GM21717 (cell line): ENCODE measurements around the gene SPATA9.

ENCODE experiments used
- ATAC-seq: cut with Tn5 transposase; IDR thresholded peaks from one replicate; pipeline ENCODE4 v1.9.1; 2021; ENCODE audit warnings: mild to moderate bottlenecking, moderate library complexity; ENCODE audit not compliant: unreplicated experiment

Gene SPATA9

GRCh38 chr5:95621839-95622629, 60.8 kb downstream of the SPATA9 start:
- no peak for ATAC-seq

DNA sequence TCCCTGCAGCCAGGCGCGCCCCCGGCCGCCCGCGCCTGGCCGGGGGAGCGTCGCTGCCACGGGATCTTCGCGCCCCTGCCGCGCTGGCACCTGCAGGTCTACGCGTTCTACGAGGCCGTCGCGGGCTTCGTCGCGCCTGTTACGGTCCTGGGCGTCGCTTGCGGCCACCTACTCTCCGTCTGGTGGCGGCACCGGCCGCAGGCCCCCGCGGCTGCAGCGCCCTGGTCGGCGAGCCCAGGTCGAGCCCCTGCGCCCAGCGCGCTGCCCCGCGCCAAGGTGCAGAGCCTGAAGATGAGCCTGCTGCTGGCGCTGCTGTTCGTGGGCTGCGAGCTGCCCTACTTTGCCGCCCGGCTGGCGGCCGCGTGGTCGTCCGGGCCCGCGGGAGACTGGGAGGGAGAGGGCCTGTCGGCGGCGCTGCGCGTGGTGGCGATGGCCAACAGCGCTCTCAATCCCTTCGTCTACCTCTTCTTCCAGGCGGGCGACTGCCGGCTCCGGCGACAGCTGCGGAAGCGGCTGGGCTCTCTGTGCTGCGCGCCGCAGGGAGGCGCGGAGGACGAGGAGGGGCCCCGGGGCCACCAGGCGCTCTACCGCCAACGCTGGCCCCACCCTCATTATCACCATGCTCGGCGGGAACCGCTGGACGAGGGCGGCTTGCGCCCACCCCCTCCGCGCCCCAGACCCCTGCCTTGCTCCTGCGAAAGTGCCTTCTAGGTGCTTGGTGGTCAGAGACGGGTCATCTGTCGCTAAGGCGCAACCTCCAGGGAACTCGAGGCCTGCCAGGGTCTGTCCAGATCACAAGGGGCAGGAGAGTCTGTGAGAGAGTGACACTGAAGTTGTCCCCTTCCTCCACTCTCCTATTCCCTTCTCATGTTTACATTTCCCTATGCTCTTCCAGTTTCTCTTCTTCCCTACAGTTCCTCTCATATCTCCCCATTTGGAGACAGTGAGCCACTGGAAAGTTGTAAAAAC, 61.6 kb downstream of the SPATA9 start:
- peak; percentile 46 for ATAC-seq

GRCh38 chr5:95620030-95620869, 62.5 kb downstream of the SPATA9 start, which contains the start of gene GPR150:
GPR150 (plus strand) TSS chr5:95620087; CDS start chr5:95620276, 189 bp downstream.
- peak; percentile 69 for ATAC-seq

DNA sequence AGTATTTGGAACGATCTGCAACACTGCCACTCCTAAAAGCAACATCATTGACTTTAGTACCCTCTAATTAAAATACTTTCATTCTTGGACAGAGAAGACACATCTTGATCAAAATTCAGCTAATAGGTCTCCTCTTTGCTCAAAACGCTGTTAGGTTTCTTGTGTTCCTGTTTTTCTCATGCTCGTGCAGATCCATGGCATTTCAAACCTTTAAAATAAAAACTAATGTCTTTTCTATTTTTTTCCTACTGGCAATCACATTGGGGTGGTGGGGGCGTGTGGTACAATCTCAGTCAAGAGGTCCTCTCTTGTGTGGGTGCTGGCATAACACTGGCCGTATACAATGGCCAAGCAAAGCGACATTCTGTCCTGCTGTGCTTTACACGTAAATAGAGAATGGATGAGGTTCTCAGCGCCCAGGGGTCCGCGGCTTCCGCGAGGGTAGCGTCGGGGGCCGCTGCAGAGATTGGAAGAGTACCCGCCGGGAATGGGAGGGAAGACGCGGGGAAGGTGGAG, 63.2 kb downstream of the SPATA9 start:
- peak; percentile 4 for ATAC-seq

- ATAC-seq = no peak
Measured at GRCh38 chr5:95619096-95619495, 63.7 kb downstream of the SPATA9 start.

DNA sequence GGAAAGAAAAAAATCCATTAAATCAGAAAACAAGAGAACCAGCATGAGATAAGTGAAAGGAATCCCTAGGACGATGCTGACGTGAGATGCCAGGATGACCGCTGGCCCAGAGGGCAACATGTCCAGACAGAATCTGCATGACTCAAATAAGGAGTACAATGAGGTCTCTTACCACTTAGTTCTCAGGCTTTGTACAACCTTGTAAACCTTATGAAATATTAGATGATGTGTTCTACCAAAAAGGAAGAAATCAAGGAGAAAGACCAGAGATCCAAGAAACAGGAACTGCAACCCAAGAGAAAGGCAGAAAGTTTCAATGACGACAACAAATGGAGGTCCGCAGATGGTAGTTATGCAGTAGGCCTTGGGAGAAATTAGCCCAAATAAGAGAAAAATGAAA, 65.7 kb downstream of the SPATA9 start:
- no peak for ATAC-seq

DNA sequence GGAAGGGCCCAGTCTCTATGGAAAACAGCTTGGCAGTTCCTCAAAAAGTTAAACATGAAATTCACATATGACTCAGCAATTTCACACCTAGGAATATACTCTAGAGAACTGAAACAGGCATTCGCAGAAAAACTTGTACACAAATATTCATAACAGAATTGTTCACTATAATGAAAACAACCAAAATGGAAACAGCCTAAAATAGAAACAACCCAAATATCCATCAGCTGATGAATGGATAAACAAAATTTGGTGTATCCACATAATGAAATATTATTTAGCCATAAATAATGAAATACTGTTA, 67.7 kb downstream of the SPATA9 start:
- ATAC-seq = peak; percentile 56

- no peak for ATAC-seq
Measured at GRCh38 chr5:95613514-95613913, 69.3 kb downstream of the SPATA9 start.

GRCh38 chr5:95611396-95611795, 71.4 kb downstream of the SPATA9 start:
- no peak for ATAC-seq

DNA sequence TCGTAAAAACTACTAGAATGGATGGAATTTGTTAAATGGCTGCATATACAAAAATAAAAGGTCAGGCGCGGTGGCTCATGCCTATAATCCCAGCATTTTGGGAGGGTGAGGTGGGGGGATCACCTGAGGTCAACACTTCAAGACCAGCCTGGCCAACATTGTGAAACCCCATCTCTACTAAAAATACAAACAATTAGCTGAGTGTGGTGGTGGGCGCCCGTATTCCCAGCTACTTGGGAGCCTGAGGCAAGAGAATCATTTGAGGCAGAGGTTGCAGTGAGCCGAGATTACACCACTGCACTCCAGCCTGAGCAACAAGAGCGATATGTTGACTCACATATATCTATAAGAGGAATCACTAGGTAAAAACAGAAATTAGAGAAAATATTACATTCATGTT, 72.2 kb downstream of the SPATA9 start:
- ATAC-seq = no peak

GRCh38 chr5:95609711-95610110, 73.1 kb downstream of the SPATA9 start:
- ATAC-seq = no peak
